ENCODE measurements around the gene GRK5. TPM values are rescaled to one million over a fixed set of nuclear protein-coding genes. Genes with fewer than 3 reads are reported as not detected.

The GRK5 gene
- total and polyA plus RNA-seq, 9 of the 15 experiments (the other 6 are each of a cell fraction or from before 2014, with no cell fraction given), result 0.46 to 0.83 (median 0.67) TPM; not detected in 2

GRCh38 chr10:119503821-119504220 is 296.4 kb downstream of the GRK5 start:
- Histone ChIP-seq H3K36me3 (ENCODE audit: control insufficient read depth, insufficient read depth, low read length) (peaks cover 41% of the 10 kb centered on the region; the same call in 2 of the 3 replicates), H3K9ac (ENCODE audit: insufficient read depth in 1 of 2, low read depth in 2 of 2, low read length in 2 of 2) (no peak overlapping the region), H3K27ac (ENCODE audit: extremely low read depth, low read depth, low read length) (no peak overlapping the region), H3K27me3 (ENCODE audit: control insufficient read depth in 2 of 2, insufficient read depth in 2 of 2, low read length in 2 of 2) (no peaks in the 10 kb centered on the region), H3K4me3 (no peak overlapping the region), H3K79me2 (ENCODE audit: control insufficient read depth, insufficient read depth, low read length) (no peaks in the 10 kb centered on the region), H3K9me3 (replicated peaks; ENCODE audit: control insufficient read depth, insufficient read depth, low read depth, low read length) (no peaks in the 10 kb centered on the region), H4K20me1 (replicated peaks; ENCODE audit: control insufficient read depth, insufficient read depth, low read length) (no peaks in the 10 kb centered on the region), H3K9me1 (ENCODE audit: control insufficient read depth, insufficient read depth, low read length) (no peaks in the 10 kb centered on the region), H2AFZ (ENCODE audit: low read depth, low read length) (no peak overlapping the region), H3K4me2 (ENCODE audit: insufficient read depth, low read length) (no peak overlapping the region), H3K4me1 (replicated peaks in 1 of 2; ENCODE audit: control insufficient read depth in 2 of 2, insufficient read depth in 2 of 2, low read length in 2 of 2) (no peaks in the 10 kb centered on the region; a peak in 1 of 5 replicates)
- FAIRE-seq, result no peak
- in situ Hi-C loops (cut with MboI) (no loop called here), intact Hi-C loops (cut with micrococcal nuclease) (no loop called here)
- no peak for ATAC-seq
- WGBS (ENCODE audit: insufficient coverage, low coverage, missing lambda C conversion rate), result 82% methylated on average over 5 of the region's 5 CpGs
- ChIA-PET CTCF (ENCODE audit: low intra/inter-chr PET ratio) (no interaction called here), POLR2A (no interaction called here)
- DNase-seq (ENCODE audit: extremely low read depth in 1 of 4, low spot score in 3 of 4), result no peak
- TF ChIP-seq, protein P1, sequence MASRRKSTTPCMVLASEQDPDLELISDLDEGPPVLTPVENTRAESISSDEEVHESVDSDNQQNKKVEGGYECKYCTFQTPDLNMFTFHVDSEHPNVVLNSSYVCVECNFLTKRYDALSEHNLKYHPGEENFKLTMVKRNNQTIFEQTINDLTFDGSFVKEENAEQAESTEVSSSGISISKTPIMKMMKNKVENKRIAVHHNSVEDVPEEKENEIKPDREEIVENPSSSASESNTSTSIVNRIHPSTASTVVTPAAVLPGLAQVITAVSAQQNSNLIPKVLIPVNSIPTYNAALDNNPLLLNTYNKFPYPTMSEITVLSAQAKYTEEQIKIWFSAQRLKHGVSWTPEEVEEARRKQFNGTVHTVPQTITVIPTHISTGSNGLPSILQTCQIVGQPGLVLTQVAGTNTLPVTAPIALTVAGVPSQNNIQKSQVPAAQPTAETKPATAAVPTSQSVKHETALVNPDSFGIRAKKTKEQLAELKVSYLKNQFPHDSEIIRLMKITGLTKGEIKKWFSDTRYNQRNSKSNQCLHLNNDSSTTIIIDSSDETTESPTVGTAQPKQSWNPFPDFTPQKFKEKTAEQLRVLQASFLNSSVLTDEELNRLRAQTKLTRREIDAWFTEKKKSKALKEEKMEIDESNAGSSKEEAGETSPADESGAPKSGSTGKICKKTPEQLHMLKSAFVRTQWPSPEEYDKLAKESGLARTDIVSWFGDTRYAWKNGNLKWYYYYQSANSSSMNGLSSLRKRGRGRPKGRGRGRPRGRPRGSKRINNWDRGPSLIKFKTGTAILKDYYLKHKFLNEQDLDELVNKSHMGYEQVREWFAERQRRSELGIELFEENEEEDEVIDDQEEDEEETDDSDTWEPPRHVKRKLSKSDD (conservative IDR thresholded peaks at IDR 0.05; ENCODE audit: low read length), result no peak
- TF ChIP-seq ZNF507 (tag; conservative IDR thresholded peaks at IDR 0.05) (no peak), CEBPG (CRISPR knock-in tag; IDR thresholded peaks at IDR 0.05) (no peak), CEBPG (tag; conservative IDR thresholded peaks at IDR 0.05 in 1 of 2, IDR thresholded peaks at IDR 0.05 in 1 of 2) (no peak), MITF (IDR thresholded peaks at IDR 0.05) (no peak), KDM5B (IDR thresholded peaks at IDR 0.05; ENCODE audit: insufficient replicate concordance, low read depth, low read length) (no peak), SMC3 (conservative IDR thresholded peaks at IDR 0.05; ENCODE audit: insufficient read depth, low read depth, low read length) (no peak), TAL1 (IDR thresholded peaks at IDR 0.05) (no peak), ZFPM2 (CRISPR knock-in tag; IDR thresholded peaks at IDR 0.05) (no peak), ZSCAN29 (IDR thresholded peaks at IDR 0.05) (no peak), KDM1A (IDR thresholded peaks at IDR 0.05) (no peak), CREB3 (tag; conservative IDR thresholded peaks at IDR 0.05; ENCODE audit: low read depth) (no peak), RBM39 (optimal IDR thresholded peaks at IDR 0.05; ENCODE audit: low read depth, low read length) (no peak), XRCC5 (IDR thresholded peaks at IDR 0.05; ENCODE audit: low read depth, low read length) (no peak), ETV5 (CRISPR knock-in tag; IDR thresholded peaks at IDR 0.05; ENCODE audit: low read depth) (no peak)
- TF ChIP-seq, protein P2, sequence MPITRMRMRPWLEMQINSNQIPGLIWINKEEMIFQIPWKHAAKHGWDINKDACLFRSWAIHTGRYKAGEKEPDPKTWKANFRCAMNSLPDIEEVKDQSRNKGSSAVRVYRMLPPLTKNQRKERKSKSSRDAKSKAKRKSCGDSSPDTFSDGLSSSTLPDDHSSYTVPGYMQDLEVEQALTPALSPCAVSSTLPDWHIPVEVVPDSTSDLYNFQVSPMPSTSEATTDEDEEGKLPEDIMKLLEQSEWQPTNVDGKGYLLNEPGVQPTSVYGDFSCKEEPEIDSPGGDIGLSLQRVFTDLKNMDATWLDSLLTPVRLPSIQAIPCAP (CRISPR knock-in tag; IDR thresholded peaks at IDR 0.05; ENCODE audit: borderline replicate concordance), result no peak
- TF ChIP-seq, protein P3, sequence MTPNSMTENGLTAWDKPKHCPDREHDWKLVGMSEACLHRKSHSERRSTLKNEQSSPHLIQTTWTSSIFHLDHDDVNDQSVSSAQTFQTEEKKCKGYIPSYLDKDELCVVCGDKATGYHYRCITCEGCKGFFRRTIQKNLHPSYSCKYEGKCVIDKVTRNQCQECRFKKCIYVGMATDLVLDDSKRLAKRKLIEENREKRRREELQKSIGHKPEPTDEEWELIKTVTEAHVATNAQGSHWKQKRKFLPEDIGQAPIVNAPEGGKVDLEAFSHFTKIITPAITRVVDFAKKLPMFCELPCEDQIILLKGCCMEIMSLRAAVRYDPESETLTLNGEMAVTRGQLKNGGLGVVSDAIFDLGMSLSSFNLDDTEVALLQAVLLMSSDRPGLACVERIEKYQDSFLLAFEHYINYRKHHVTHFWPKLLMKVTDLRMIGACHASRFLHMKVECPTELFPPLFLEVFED (CRISPR knock-in tag; conservative IDR thresholded peaks at IDR 0.05), result no peak
- no TSS peak for BruUV-seq (replicated peaks)

Data from K562 (cell line).